Measurements from ENCODE around the gene DLEC1.
A peak's percentile ranks its signal among the peaks of the same experiment; 100 is the strongest.

The DLEC1 gene

GRCh38 chr3:38039101-38039898 is at the start of gene DLEC1:
Gene DLEC1, plus strand, starts transcription at chr3:38039208. Its CDS starts 18 bp downstream, at chr3:38039226.
- DNase-seq (ENCODE audit: low read depth): no peak

- no peak for DNase-seq (ENCODE audit: low read depth)
Observed at GRCh38 chr3:37989821-37990480, 49.1 kb upstream of the DLEC1 start.

- no peak for DNase-seq (ENCODE audit: low read depth)
Observed at GRCh38 chr3:37990527-37990926, 48.5 kb upstream of the DLEC1 start, which contains the start of gene VILL. Gene VILL, plus strand, starts transcription at chr3:37990786. Its CDS starts 2,887 bp downstream, at chr3:37993673.

GRCh38 chr3:37991109-37991508 is 47.9 kb upstream of the DLEC1 start:
- no peak for DNase-seq (ENCODE audit: low read depth)

- DNase-seq (ENCODE audit: low read depth): no peak
Observed at GRCh38 chr3:37991823-37992222, 47.2 kb upstream of the DLEC1 start.

GRCh38 chr3:37992271-37993066 is 46.5 kb upstream of the DLEC1 start:
- no peak for DNase-seq (ENCODE audit: low read depth)

- DNase-seq (ENCODE audit: low read depth): no peak
Observed at GRCh38 chr3:37993067-37993455, 45.9 kb upstream of the DLEC1 start.

- DNase-seq (ENCODE audit: low read depth): no peak
Observed at GRCh38 chr3:37993460-37993819, 45.6 kb upstream of the DLEC1 start.

- DNase-seq (ENCODE audit: low read depth): peak; percentile 36
Observed at GRCh38 chr3:37993820-37994638, 45.0 kb upstream of the DLEC1 start.

GRCh38 chr3:37994639-37994972 is 44.4 kb upstream of the DLEC1 start:
- no peak for DNase-seq (ENCODE audit: low read depth)

GRCh38 chr3:37995652-37996641 is 43.1 kb upstream of the DLEC1 start:
- no peak for DNase-seq (ENCODE audit: low read depth)

- DNase-seq (ENCODE audit: low read depth): peak; percentile 42
Observed at GRCh38 chr3:37996785-37997301, 42.2 kb upstream of the DLEC1 start.

- no peak for DNase-seq (ENCODE audit: low read depth)
Observed at GRCh38 chr3:37997342-37997741, 41.7 kb upstream of the DLEC1 start.

- no peak for DNase-seq (ENCODE audit: low read depth)
Observed at GRCh38 chr3:37997791-37998370, 41.1 kb upstream of the DLEC1 start.

GRCh38 chr3:37999836-38000235 is 39.2 kb upstream of the DLEC1 start:
- DNase-seq (ENCODE audit: low read depth): no peak

GRCh38 chr3:38000242-38000916 is 38.6 kb upstream of the DLEC1 start:
- no peak for DNase-seq (ENCODE audit: low read depth)

GRCh38 chr3:38000965-38001455 is 38.0 kb upstream of the DLEC1 start:
- DNase-seq (ENCODE audit: low read depth): no peak

GRCh38 chr3:38001456-38002081 is 37.4 kb upstream of the DLEC1 start:
- DNase-seq (ENCODE audit: low read depth): no peak
